ENCODE measurements around the gene ZNF821. TPM values are rescaled to one million over a fixed set of nuclear protein-coding genes. Genes with fewer than 3 reads are reported as not detected.
A peak's percentile ranks its signal among the peaks of the same experiment; 100 is the strongest.

The ZNF821 gene
- total RNA-seq, 2 experiments from 2014 or later: 7.1 to 7.7 TPM

DNA sequence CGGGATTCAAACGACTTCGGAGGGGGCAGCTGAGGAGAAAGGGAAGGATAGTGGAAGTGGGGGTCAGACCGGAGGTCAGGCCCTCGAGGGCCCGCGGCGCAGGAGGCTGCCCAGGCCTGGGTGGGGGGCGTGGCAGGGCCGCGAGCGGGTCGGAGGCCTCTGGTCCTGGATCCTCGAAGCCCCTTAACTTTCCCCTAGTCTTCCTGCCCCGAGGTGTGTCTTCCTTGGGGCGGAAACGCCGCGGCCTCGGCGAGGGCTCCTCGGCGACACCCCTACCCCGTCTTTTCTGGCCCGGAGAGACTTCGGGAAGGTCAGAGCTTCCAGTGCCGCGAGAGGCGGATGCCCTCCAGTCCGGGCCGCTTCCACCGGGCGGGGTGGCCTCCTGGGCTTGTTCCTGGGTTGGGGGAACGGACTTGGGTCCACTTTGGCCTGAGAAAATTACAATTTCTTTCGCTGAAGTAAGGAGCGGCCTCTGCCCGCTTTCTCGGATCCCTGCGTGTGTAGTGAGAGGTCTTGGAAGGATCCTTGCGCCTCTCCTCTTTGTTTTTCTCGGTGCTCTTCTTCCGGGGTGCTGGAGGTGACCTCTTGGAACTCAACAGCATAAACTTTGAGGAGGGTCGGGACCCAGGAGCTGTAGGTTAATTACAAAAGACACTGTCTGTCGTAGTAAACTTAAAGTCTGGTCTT is 11.8 kb upstream of the ZNF821 start:
- Mint-ChIP-seq H3K36me3 (ENCODE audit: low read depth) (peaks cover 15% of the 10 kb centered on the region), H3K9me3 (no peaks in the 10 kb centered on the region), H3K4me3 (peak overlapping the region; percentile 93), H3K4me1 (peaks cover 31% of the 10 kb centered on the region), H3K27me3 (no peaks in the 10 kb centered on the region), H3K27ac (peak overlapping the region; percentile 95)
- ChIA-PET POLR2A (interaction anchor here (0.9 kb wide), 1 partner anchor 87 kb away, joined by 4 read pairs; the partner anchor contains the start of gene AP1G1), CTCF (interaction anchor here (0.6 to 9.2 kb wide), 3 partner anchors 13 to 198 kb away, joined by 3 to 55 read pairs (median 3); partner anchors contain the start of gene ZNF821)
- DNase-seq: peak; percentile 40

DNA sequence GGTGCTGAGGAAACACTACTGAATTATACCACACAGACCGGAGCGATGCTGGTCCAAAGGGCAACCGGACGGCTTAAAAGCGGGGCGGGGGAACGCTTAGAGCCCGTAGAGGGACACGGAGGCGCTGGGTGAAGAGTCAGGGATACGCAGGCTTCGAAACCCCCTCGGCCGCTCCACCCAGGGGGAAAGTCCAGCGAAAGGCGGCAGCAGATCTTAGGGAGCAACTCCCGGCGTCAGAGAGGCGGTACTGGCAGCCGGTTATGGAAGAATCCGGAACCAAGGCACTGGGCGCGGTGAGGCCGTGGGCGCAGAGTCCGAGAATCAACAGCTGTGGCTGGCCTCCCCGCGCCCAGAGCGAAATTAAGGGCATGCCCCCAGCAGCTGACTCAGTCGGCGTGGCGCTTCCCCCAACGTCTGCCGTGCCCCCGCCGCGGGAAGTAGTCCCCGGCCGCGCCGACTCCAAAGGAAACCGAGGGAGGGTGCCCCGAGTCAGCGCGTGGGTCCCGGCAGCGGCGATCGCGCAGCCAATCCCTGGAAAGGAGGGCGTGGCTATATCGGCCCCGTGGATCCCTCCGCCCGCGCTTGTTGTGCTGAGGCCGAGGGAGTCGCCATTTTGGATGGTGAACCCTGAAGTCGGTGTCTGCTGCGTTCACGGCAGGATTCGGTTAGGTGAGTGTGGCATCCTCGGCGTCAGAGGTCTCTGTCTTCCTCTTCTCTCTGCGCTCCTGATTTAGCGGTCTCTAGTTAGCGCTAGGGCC is 11.1 kb upstream of the ZNF821 start, which contains the start of gene IST1:
Gene IST1, plus strand, starts transcription at position 611 of the 758 bp plus-strand sequence. CDS start 20,110 bp downstream, outside the sequence.
- Mint-ChIP-seq H3K27me3 (no peaks in the 10 kb centered on the region), H3K4me3 (peak within 1 kb of the TSS; percentile 93), H3K9me3 (no peaks in the 10 kb centered on the region), H3K36me3 (ENCODE audit: low read depth) (peaks cover 12% of the 10 kb centered on the region), H3K4me1 (peaks cover 30% of the 10 kb centered on the region), H3K27ac (peak within 1 kb of the TSS; percentile 95)
- POLR2A ChIA-PET: interaction anchor here (0.6 to 0.9 kb wide), 2 partner anchors 62 to 86 kb away, joined by 3 to 4 read pairs; partner anchors contain the start of gene AP1G1
- CTCF ChIA-PET: interaction anchor here (0.6 to 9.2 kb wide), 3 partner anchors 12 to 198 kb away, joined by 3 to 55 read pairs (median 3); partner anchors contain the start of gene ZNF821
- peak; percentile 98 for DNase-seq

GRCh38 chr16:71894229-71894920 is 10.4 kb upstream of the ZNF821 start:
- CTCF ChIA-PET: interaction anchor here (0.7 to 9.2 kb wide), 3 partner anchors 12 to 192 kb away, joined by 4 to 55 read pairs (median 6); partner anchors contain the start of gene ZNF821
- Mint-ChIP-seq H3K27ac (peak overlapping the region; percentile 95), H3K4me1 (peaks cover 28% of the 10 kb centered on the region), H3K27me3 (no peaks in the 10 kb centered on the region), H3K9me3 (no peaks in the 10 kb centered on the region), H3K4me3 (peak overlapping the region; percentile 93), H3K36me3 (ENCODE audit: low read depth) (peaks cover 12% of the 10 kb centered on the region)
- POLR2A ChIA-PET: interaction anchor here (0.6 to 0.9 kb wide), 2 partner anchors 63 to 85 kb away, joined by 3 to 4 read pairs; partner anchors contain the start of gene AP1G1
- DNase-seq: peak; percentile 43

GRCh38 chr16:71893888-71894228 is 9.9 kb upstream of the ZNF821 start:
- CTCF ChIA-PET: interaction anchor here (0.7 to 9.2 kb wide), 3 partner anchors 11 to 192 kb away, joined by 4 to 55 read pairs (median 6); partner anchors contain the start of gene ZNF821
- H3K9me3 Mint-ChIP-seq: no peaks in the 10 kb centered on the region
- no peak for DNase-seq
- peaks cover 10% of the 10 kb centered on the region for H3K36me3 Mint-ChIP-seq (ENCODE audit: low read depth)
- POLR2A ChIA-PET: no interaction called here
- peak overlapping the region; percentile 95 for H3K27ac Mint-ChIP-seq
- peak overlapping the region; percentile 93 for H3K4me3 Mint-ChIP-seq
- H3K4me1 Mint-ChIP-seq: peaks cover 24% of the 10 kb centered on the region
- H3K27me3 Mint-ChIP-seq: no peaks in the 10 kb centered on the region

DNA sequence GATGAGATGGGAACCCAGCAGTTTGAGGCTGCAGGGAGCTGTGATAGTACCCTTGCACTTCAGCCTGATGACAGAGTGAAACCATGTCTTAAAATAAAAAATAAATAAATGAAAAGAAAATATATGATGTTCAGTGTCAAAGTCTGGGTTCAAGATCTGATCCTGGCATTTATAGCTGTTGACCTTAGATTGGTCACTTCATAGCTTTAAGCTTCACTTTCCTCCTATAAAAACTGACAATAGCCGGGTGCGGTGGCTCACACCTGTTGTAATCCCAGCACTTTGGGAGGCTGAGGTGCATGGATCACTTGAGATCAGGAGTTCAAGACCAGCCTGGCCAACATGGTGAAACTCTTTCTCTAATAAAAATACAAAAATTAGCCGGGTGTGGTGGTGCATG is 5.2 kb upstream of the ZNF821 start:
- CTCF ChIA-PET: interaction anchor here (0.6 kb wide), 1 partner anchor 51 kb away, joined by 3 read pairs; no protein-coding TSS in a partner anchor
- Mint-ChIP-seq H3K27ac (no peak overlapping the region), H3K4me1 (peaks cover 24% of the 10 kb centered on the region), H3K27me3 (peaks cover 15% of the 10 kb centered on the region), H3K36me3 (ENCODE audit: low read depth) (no peaks in the 10 kb centered on the region), H3K4me3 (no peak overlapping the region), H3K9me3 (no peaks in the 10 kb centered on the region)
- DNase-seq: no peak
- POLR2A ChIA-PET: no interaction called here

GRCh38 chr16:71885261-71885650 is 1.3 kb upstream of the ZNF821 start:
- Mint-ChIP-seq H3K36me3 (ENCODE audit: low read depth) (peaks cover 5% of the 10 kb centered on the region), H3K9me3 (no peaks in the 10 kb centered on the region), H3K27me3 (peaks cover 15% of the 10 kb centered on the region), H3K4me3 (peak overlapping the region; percentile 96), H3K27ac (peak overlapping the region; percentile 68), H3K4me1 (peaks cover 42% of the 10 kb centered on the region)
- DNase-seq: no peak
- POLR2A ChIA-PET: no interaction called here
- CTCF ChIA-PET: interaction anchor here (0.6 to 1.4 kb wide), 5 partner anchors 11 to 77 kb away, joined by 3 to 5 read pairs (median 3); partner anchors contain the start of gene AP1G1

GRCh38 chr16:71883168-71883848 is 674 bp downstream of the ZNF821 start:
- Mint-ChIP-seq H3K36me3 (ENCODE audit: low read depth) (peaks cover 22% of the 10 kb centered on the region), H3K27ac (peak overlapping the region; percentile 86), H3K9me3 (no peaks in the 10 kb centered on the region), H3K4me1 (peaks cover 54% of the 10 kb centered on the region), H3K4me3 (peak overlapping the region; percentile 80), H3K27me3 (peaks cover 15% of the 10 kb centered on the region)
- ChIA-PET CTCF (interaction anchor here (0.9 to 4.2 kb wide), 24 partner anchors 10 to 215 kb away, joined by 3 to 55 read pairs (median 4); partner anchors contain the start of gene IST1), POLR2A (interaction anchor here (1.6 kb wide), 1 partner anchor 74 kb away, joined by 3 read pairs; the partner anchor contains the start of gene AP1G1)
- peak; percentile 33 for DNase-seq

- Mint-ChIP-seq H3K9me3 (no peaks in the 10 kb centered on the region), H3K4me1 (peaks cover 54% of the 10 kb centered on the region), H3K4me3 (peak overlapping the region; percentile 80), H3K27ac (peak overlapping the region; percentile 86), H3K36me3 (ENCODE audit: low read depth) (peaks cover 22% of the 10 kb centered on the region), H3K27me3 (peaks cover 15% of the 10 kb centered on the region)
- CTCF ChIA-PET: interaction anchor here (0.6 to 4.2 kb wide), 26 partner anchors 10 to 214 kb away, joined by 3 to 55 read pairs (median 4); partner anchors contain the start of genes AP1G1 and IST1
- POLR2A ChIA-PET: interaction anchor here (0.6 to 1.6 kb wide), 2 partner anchors 74 to 108 kb away, joined by 3 read pairs; partner anchors contain the start of gene AP1G1
- peak; percentile 88 for DNase-seq
Measured at GRCh38 chr16:71882505-71883167, 1.3 kb downstream of the ZNF821 start.

- H3K4me1 Mint-ChIP-seq: peaks cover 50% of the 10 kb centered on the region
- CTCF ChIA-PET: interaction anchor here (1.1 to 3.5 kb wide), 2 partner anchors 23 to 29 kb away, joined by 3 to 23 read pairs; no protein-coding TSS in a partner anchor
- peaks cover 2% of the 10 kb centered on the region for H3K27me3 Mint-ChIP-seq
- no peak overlapping the region for H3K4me3 Mint-ChIP-seq
- DNase-seq: no peak
- no peak overlapping the region for H3K27ac Mint-ChIP-seq
- H3K36me3 Mint-ChIP-seq (ENCODE audit: low read depth): peaks cover 27% of the 10 kb centered on the region
- POLR2A ChIA-PET: no interaction called here
- no peaks in the 10 kb centered on the region for H3K9me3 Mint-ChIP-seq
Measured at GRCh38 chr16:71880176-71880575, 3.8 kb downstream of the ZNF821 start.

- Mint-ChIP-seq H3K4me3 (no peak overlapping the region), H3K27me3 (no peaks in the 10 kb centered on the region), H3K36me3 (ENCODE audit: low read depth) (peaks cover 27% of the 10 kb centered on the region), H3K27ac (no peak overlapping the region), H3K4me1 (peaks cover 43% of the 10 kb centered on the region), H3K9me3 (no peaks in the 10 kb centered on the region)
- DNase-seq: no peak
- POLR2A ChIA-PET: no interaction called here
- CTCF ChIA-PET: no interaction called here
Measured at GRCh38 chr16:71878911-71879310, 5.1 kb downstream of the ZNF821 start.

DNA sequence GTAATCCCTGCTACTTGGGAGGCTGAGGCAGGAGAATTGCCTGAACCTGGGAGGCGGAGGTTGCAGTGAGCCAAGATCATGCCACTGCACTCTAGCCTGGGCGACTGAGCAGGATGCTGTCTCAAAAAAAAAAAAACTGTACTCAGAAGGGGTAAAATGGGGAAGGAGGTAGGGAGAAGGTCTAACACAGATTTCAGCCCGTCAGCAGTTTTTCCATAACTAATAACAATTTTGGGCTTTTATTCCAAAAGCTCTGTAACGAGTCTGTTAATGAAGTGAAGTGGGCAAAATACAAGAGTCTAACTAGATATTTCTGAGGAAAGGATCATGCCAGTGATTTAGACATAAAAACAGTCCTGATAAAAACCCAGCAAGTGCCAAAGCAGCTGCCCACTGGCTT is 10.8 kb downstream of the ZNF821 start:
- peak overlapping the region; percentile 96 for H3K27ac Mint-ChIP-seq
- no peak for DNase-seq
- POLR2A ChIA-PET: no interaction called here
- H3K4me1 Mint-ChIP-seq: peaks cover 23% of the 10 kb centered on the region
- peak overlapping the region; percentile 66 for H3K4me3 Mint-ChIP-seq
- H3K36me3 Mint-ChIP-seq (ENCODE audit: low read depth): peaks cover 17% of the 10 kb centered on the region
- H3K9me3 Mint-ChIP-seq: no peaks in the 10 kb centered on the region
- CTCF ChIA-PET: interaction anchor here (4.9 kb wide), 1 partner anchor 9 kb away, joined by 31 read pairs; the partner anchor contains the start of gene ZNF821
- no peaks in the 10 kb centered on the region for H3K27me3 Mint-ChIP-seq

All from activated CD4-positive, alpha-beta T cell treated with anti-CD3 and anti-CD28 coated beads, Interleukin-2, amount 10 ng/mL, durations not matched to agents 7 days and 5 days (primary cell).